GM12878 (cell line): ENCODE measurements around the gene RNF186. TPM values are rescaled to one million over a fixed set of nuclear protein-coding genes. Genes with fewer than 3 reads are reported as not detected.

Experiments
- CBX5 ChIP-seq: sonication (generic); IDR thresholded peaks from 2 replicates; pipeline ENCODE4 v1.6.1; 2016; ENCODE audit warnings: low read depth, moderate library complexity, mild to moderate bottlenecking, inconsistent platforms
- CHD1 ChIP-seq: IDR thresholded peaks from 2 replicates; pipeline ENCODE4 v1.6.1; 2012; ENCODE audit warnings: low read depth, low read length, improper control_type of control experiment
- CHD4 ChIP-seq: fragments of 200-600 bp; sonication (generic); IDR thresholded peaks from 2 replicates; pipeline ENCODE4 v1.6.1; 2016; ENCODE audit warnings: mild to moderate bottlenecking
- EP300 ChIP-seq, 2 experiments: fragments of 150-350 bp in 1 of 2; IDR thresholded peaks; 2 replicates each; pipeline ENCODE4 v1.6.1; 2011 to 2012; ENCODE audit warnings: low read depth in 2 of 2, low read length in 2 of 2, borderline replicate concordance in 1 of 2, improper control_type of control experiment in 1 of 2, inconsistent platforms in 1 of 2; ENCODE audit not compliant: control insufficient read depth in 1 of 2
- NBN ChIP-seq: fragments of 450-650 bp; IDR thresholded peaks from 2 replicates; pipeline ENCODE4 v1.6.1; 2016
- SKIL ChIP-seq: fragments of 450-650 bp; IDR thresholded peaks from 2 replicates; pipeline ENCODE4 v1.6.1; 2017; ENCODE audit warnings: mild to moderate bottlenecking, low read depth, inconsistent platforms; ENCODE audit not compliant: poor library complexity, severe bottlenecking
- polyA plus RNA-seq, 11 experiments: library from polyadenylated mRNA; depleted of rRNA in 4 of 11; unstranded in 6 of 11; stranded (reverse) in 5 of 11; fragments of >200 nt; fragmentation: Nextera tagmentation in 4 of 11; fragmentation: Illumina TruSeq in 1 of 11; extraction: Ambion mirVana in 4 of 11; extraction: Trizol in 1 of 11; gene quantifications; 1 replicate in 1 of 11; 2 replicates in 10 of 11; pipeline versions ENCODE4 v1.2.1 to v1.2.3, GENCODE V29; 2011 to 2016; ENCODE audit warnings: inconsistent platforms in 2 of 11, missing spikeins in 2 of 11, low read depth in 1 of 11
- total RNA-seq, 4 experiments: library from RNA; depleted of rRNA in 3 of 4; stranded (reverse); fragments of >200 nt in 3 of 4; fragmentation: Illumina TruSeq in 1 of 4; extraction: Trizol in 1 of 4; gene quantifications; 2 replicates each; pipeline versions ENCODE4 v1.2.1 to v1.2.3, GENCODE V29; 2013 to 2021
- TF ChIP-seq, protein P1 (sequence below): fragments of 450-650 bp; IDR thresholded peaks from 2 replicates; pipeline ENCODE4 v1.6.1; 2016; ENCODE audit warnings: mild to moderate bottlenecking
- TF ChIP-seq, protein P2 (sequence below), 3 experiments: IDR thresholded peaks in 2 of 3; conservative IDR thresholded peaks in 1 of 3; 2 replicates each; pipeline ENCODE4 v1.5.1; 2011; ENCODE audit warnings: low read depth in 3 of 3, low read length in 3 of 3, mild to moderate bottlenecking in 3 of 3, control low read depth in 2 of 3, moderate library complexity in 2 of 3, inconsistent platforms in 1 of 3, mixed read lengths in 1 of 3; ENCODE audit not compliant: control insufficient read depth in 2 of 3, insufficient read depth in 1 of 3; ENCODE audit errors: extremely low read depth in 1 of 3
- TF ChIP-seq, protein P3 (sequence below): IDR thresholded peaks from 2 replicates; pipeline ENCODE4 v1.6.1; 2011; ENCODE audit warnings: borderline replicate concordance, low read depth, mild to moderate bottlenecking, moderate library complexity, mixed read lengths, low read length; ENCODE audit not compliant: insufficient read depth; ENCODE audit errors: extremely low read length
- TF ChIP-seq, protein P4 (sequence below): fragments of 450-650 bp; IDR thresholded peaks from 2 replicates; pipeline ENCODE4 v1.6.1; 2017; ENCODE audit warnings: antibody characterized with exemption, mild to moderate bottlenecking, moderate library complexity

The RNF186 gene
- total and polyA plus RNA-seq, 10 of the 15 experiments (the other 5 are each of a cell fraction or from before 2014, with no cell fraction given) = not detected

GRCh38 chr1:19840228-19840627 lies 25.1 kb upstream of the RNF186 start (continued):
- no peak for TF ChIP-seq CBX5
- TF ChIP-seq, protein P1, sequence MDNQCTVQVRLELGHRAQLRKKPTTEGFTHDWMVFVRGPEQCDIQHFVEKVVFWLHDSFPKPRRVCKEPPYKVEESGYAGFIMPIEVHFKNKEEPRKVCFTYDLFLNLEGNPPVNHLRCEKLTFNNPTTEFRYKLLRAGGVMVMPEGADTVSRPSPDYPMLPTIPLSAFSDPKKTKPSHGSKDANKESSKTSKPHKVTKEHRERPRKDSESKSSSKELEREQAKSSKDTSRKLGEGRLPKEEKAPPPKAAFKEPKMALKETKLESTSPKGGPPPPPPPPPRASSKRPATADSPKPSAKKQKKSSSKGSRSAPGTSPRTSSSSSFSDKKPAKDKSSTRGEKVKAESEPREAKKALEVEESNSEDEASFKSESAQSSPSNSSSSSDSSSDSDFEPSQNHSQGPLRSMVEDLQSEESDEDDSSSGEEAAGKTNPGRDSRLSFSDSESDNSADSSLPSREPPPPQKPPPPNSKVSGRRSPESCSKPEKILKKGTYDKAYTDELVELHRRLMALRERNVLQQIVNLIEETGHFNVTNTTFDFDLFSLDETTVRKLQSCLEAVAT = no peak
- TF ChIP-seq SKIL = no peak
- TF ChIP-seq, protein P2, sequence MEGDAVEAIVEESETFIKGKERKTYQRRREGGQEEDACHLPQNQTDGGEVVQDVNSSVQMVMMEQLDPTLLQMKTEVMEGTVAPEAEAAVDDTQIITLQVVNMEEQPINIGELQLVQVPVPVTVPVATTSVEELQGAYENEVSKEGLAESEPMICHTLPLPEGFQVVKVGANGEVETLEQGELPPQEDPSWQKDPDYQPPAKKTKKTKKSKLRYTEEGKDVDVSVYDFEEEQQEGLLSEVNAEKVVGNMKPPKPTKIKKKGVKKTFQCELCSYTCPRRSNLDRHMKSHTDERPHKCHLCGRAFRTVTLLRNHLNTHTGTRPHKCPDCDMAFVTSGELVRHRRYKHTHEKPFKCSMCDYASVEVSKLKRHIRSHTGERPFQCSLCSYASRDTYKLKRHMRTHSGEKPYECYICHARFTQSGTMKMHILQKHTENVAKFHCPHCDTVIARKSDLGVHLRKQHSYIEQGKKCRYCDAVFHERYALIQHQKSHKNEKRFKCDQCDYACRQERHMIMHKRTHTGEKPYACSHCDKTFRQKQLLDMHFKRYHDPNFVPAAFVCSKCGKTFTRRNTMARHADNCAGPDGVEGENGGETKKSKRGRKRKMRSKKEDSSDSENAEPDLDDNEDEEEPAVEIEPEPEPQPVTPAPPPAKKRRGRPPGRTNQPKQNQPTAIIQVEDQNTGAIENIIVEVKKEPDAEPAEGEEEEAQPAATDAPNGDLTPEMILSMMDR (IDR thresholded peaks at IDR 0.05 in 2 of 3, conservative IDR thresholded peaks at IDR 0.05 in 1 of 3; ENCODE audit: control insufficient read depth in 2 of 3, extremely low read depth in 1 of 3, insufficient read depth in 1 of 3, low read depth in 3 of 3, low read length in 3 of 3) = no peak
- no peak for TF ChIP-seq NBN
- no peak for TF ChIP-seq CHD4
- TF ChIP-seq EP300 (IDR thresholded peaks at IDR 0.05; ENCODE audit: borderline replicate concordance in 1 of 2, control insufficient read depth in 1 of 2, low read depth in 2 of 2, low read length in 2 of 2) = no peak
- TF ChIP-seq CHD1 = no peak
- TF ChIP-seq, protein P3, sequence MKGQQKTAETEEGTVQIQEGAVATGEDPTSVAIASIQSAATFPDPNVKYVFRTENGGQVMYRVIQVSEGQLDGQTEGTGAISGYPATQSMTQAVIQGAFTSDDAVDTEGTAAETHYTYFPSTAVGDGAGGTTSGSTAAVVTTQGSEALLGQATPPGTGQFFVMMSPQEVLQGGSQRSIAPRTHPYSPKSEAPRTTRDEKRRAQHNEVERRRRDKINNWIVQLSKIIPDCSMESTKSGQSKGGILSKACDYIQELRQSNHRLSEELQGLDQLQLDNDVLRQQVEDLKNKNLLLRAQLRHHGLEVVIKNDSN = no peak
- TF ChIP-seq, protein P4, sequence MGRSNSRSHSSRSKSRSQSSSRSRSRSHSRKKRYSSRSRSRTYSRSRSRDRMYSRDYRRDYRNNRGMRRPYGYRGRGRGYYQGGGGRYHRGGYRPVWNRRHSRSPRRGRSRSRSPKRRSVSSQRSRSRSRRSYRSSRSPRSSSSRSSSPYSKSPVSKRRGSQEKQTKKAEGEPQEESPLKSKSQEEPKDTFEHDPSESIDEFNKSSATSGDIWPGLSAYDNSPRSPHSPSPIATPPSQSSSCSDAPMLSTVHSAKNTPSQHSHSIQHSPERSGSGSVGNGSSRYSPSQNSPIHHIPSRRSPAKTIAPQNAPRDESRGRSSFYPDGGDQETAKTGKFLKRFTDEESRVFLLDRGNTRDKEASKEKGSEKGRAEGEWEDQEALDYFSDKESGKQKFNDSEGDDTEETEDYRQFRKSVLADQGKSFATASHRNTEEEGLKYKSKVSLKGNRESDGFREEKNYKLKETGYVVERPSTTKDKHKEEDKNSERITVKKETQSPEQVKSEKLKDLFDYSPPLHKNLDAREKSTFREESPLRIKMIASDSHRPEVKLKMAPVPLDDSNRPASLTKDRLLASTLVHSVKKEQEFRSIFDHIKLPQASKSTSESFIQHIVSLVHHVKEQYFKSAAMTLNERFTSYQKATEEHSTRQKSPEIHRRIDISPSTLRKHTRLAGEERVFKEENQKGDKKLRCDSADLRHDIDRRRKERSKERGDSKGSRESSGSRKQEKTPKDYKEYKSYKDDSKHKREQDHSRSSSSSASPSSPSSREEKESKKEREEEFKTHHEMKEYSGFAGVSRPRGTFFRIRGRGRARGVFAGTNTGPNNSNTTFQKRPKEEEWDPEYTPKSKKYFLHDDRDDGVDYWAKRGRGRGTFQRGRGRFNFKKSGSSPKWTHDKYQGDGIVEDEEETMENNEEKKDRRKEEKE = no peak
- TF ChIP-seq, all 136 proteins: peak for 0
